BE2C (cell line): ENCODE results near the gene GFY.
A peak's percentile ranks its signal among the peaks of the same experiment; 100 is the strongest.
"Not testable (repeated sequence)": the region's sequence is repeated elsewhere in the genome, so short reads cannot be mapped to it uniquely, and the experiment has no call there.

Experiments used
- DNase-seq: peaks from one replicate; pipeline ENCODE4 v3.0.0-alpha.2; 2020
- H3K27me3 ChIP-seq: fragments of 250-450 bp; sonication (Bioruptor Pico); 2 replicates; pipeline ENCODE4 v1.5.1; 2020; ENCODE audit warnings: mild to moderate bottlenecking
- H3K36me3 ChIP-seq: fragments of 250-450 bp; sonication (Bioruptor Pico); 2 replicates; pipeline ENCODE4 v1.5.1; 2020; ENCODE audit warnings: mild to moderate bottlenecking
- H3K4me1 ChIP-seq: fragments of 250-450 bp; sonication (Bioruptor Pico); 2 replicates; pipeline ENCODE4 v1.5.1; 2020
- H3K4me3 ChIP-seq: 2 replicates; pipeline ENCODE4 v1.5.1; 2011; ENCODE audit warnings: low read depth, low read length
- H3K9me3 ChIP-seq: fragments of 250-450 bp; sonication (Bioruptor Pico); 2 replicates; pipeline ENCODE4 v1.5.1; 2020
- TF ChIP-seq, protein P1 (sequence below): IDR thresholded peaks from 2 replicates; pipeline ENCODE4 v1.5.1; 2012; ENCODE audit warnings: mild to moderate bottlenecking, low read depth, low read length

The GFY gene

GRCh38 chr19:49456326-49456725, 31.1 kb downstream of the GFY start:
- no peaks in the 10 kb centered on the region for H3K36me3 ChIP-seq
- H3K9me3 ChIP-seq: no peaks in the 10 kb centered on the region
- TF ChIP-seq, protein P1, sequence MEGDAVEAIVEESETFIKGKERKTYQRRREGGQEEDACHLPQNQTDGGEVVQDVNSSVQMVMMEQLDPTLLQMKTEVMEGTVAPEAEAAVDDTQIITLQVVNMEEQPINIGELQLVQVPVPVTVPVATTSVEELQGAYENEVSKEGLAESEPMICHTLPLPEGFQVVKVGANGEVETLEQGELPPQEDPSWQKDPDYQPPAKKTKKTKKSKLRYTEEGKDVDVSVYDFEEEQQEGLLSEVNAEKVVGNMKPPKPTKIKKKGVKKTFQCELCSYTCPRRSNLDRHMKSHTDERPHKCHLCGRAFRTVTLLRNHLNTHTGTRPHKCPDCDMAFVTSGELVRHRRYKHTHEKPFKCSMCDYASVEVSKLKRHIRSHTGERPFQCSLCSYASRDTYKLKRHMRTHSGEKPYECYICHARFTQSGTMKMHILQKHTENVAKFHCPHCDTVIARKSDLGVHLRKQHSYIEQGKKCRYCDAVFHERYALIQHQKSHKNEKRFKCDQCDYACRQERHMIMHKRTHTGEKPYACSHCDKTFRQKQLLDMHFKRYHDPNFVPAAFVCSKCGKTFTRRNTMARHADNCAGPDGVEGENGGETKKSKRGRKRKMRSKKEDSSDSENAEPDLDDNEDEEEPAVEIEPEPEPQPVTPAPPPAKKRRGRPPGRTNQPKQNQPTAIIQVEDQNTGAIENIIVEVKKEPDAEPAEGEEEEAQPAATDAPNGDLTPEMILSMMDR: no peak
- no peak for DNase-seq
- no peak overlapping the region for H3K4me3 ChIP-seq
- no peaks in the 10 kb centered on the region for H3K27me3 ChIP-seq
- H3K4me1 ChIP-seq: no peaks in the 10 kb centered on the region

DNA sequence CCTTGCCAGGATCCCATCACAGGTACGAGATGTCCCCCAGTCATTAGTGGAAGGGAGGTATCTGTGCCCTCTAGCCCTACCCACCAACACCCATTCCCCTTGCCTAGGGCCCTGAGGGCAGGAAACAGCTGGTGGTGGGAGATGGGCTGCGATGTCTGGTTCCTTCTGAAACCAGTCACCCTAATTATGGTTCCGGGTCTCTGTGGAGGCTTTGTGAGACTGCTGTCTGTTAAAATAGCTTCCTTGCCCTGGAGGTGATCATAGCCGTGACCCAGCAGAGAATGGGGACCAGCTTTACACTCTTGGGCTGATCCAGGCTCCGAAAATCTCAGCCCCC, 33.3 kb downstream of the GFY start:
- TF ChIP-seq, protein P1: no peak
- Histone ChIP-seq H3K27me3 (no peaks in the 10 kb centered on the region), H3K9me3 (no peaks in the 10 kb centered on the region), H3K4me3 (no peak overlapping the region), H3K4me1 (no peaks in the 10 kb centered on the region), H3K36me3 (0 out of 2 replicates have a peak, but pooled peaks cover 3% of the 10 kb centered on the region)
- DNase-seq: peak; percentile 53

DNA sequence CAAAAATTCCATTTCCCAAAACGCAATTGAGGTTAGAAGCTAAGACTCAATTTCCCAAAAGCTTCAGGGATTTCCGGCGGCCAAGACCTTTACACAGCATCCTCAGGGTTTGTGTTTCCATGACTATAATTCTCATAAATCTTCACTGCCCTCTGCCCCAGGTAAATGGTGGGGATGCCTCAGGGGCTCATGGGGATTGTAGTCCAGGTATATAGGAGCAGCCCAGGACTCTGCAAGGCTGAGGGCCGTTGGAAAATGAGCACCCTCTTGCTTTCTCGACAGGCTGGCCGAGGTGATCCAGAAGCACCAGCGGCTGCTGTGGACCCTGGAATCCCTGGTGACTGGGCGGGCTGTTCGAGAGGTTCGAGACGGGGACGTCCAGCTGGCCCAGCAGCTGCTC, 34.2 kb downstream of the GFY start:
- Histone ChIP-seq H3K27me3 (no peaks in the 10 kb centered on the region), H3K9me3 (no peaks in the 10 kb centered on the region), H3K36me3 (0 out of 2 replicates have a peak, but pooled peaks cover 3% of the 10 kb centered on the region), H3K4me1 (no peaks in the 10 kb centered on the region), H3K4me3 (no peak overlapping the region)
- DNase-seq: no peak
- TF ChIP-seq, protein P1: no peak

GRCh38 chr19:49461130-49461529, 35.9 kb downstream of the GFY start:
- not testable (repeated sequence) for H3K4me3 ChIP-seq, H3K27me3 ChIP-seq, DNase-seq, H3K4me1 ChIP-seq, H3K9me3 ChIP-seq, H3K36me3 ChIP-seq

DNA sequence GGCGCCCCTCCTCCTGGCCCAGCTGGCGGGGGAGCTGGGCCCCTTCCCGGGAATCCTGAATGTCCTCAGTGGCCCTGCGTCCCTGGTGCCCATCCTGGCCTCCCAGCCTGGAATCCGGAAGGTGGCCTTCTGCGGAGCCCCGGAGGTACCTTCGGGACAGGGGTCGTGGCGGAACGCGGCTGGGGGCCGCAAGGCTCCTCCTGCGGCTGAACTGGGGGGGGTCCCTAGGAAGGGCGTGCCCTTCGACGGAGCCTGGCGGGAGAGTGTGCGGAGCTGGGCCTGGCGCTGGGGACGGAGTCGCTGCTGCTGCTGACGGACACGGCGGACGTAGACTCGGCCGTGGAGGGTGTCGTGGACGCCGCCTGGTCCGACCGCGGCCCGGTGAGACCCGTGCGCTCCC, 36.5 kb downstream of the GFY start:
- Histone ChIP-seq H3K9me3 (no peaks in the 10 kb centered on the region), H3K4me1 (no peaks in the 10 kb centered on the region), H3K27me3 (no peaks in the 10 kb centered on the region), H3K4me3 (no peak overlapping the region), H3K36me3 (0 out of 2 replicates have a peak, but pooled peaks cover 3% of the 10 kb centered on the region)
- TF ChIP-seq, protein P1: no peak
- no peak for DNase-seq

- Histone ChIP-seq H3K27me3 (no peaks in the 10 kb centered on the region), H3K36me3 (0 out of 2 replicates have a peak, but pooled peaks cover 3% of the 10 kb centered on the region), H3K4me1 (no peaks in the 10 kb centered on the region), H3K9me3 (no peaks in the 10 kb centered on the region), H3K4me3 (no peak overlapping the region)
- TF ChIP-seq, protein P1: no peak
- no peak for DNase-seq
Measured at GRCh38 chr19:49462492-49462891, 37.3 kb downstream of the GFY start.
